Measurements from ENCODE around the gene GPR61.

DNA sequence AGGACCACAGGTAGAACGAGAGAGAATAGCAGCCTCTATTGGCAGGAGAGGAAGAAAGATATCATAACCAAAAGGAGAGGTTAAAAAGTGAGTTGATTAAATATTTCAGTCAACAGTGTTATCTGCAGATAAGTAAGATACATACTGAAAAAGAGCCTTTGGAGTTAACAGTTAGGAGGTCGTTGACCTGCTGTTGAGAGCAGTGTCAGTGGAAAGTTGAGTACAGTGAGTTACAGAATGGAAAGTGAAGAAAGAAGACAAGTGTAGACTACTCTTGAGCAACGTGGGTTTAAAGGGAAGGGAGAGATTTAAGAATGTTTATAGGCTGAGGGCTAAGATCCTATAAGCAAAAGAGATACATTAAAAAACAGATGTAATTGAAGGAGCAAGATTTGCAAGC lies 49.5 kb downstream of the GPR61 start:
- TF ChIP-seq, protein P1, sequence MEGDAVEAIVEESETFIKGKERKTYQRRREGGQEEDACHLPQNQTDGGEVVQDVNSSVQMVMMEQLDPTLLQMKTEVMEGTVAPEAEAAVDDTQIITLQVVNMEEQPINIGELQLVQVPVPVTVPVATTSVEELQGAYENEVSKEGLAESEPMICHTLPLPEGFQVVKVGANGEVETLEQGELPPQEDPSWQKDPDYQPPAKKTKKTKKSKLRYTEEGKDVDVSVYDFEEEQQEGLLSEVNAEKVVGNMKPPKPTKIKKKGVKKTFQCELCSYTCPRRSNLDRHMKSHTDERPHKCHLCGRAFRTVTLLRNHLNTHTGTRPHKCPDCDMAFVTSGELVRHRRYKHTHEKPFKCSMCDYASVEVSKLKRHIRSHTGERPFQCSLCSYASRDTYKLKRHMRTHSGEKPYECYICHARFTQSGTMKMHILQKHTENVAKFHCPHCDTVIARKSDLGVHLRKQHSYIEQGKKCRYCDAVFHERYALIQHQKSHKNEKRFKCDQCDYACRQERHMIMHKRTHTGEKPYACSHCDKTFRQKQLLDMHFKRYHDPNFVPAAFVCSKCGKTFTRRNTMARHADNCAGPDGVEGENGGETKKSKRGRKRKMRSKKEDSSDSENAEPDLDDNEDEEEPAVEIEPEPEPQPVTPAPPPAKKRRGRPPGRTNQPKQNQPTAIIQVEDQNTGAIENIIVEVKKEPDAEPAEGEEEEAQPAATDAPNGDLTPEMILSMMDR (IDR thresholded peaks at IDR 0.05), result no peak
- no peak for TF ChIP-seq EP300 (IDR thresholded peaks at IDR 0.05)
- no peak for TF ChIP-seq POLR2A (IDR thresholded peaks at IDR 0.05)

Measured in tibial nerve (tissue), 4 donors.